Heart left ventricle (tissue), 13 donors: ENCODE measurements around the gene GMCL1.

Experiments
- POLR2A ChIP-seq, 2 donors: fragments of 450-650 bp; IDR thresholded peaks; one replicate each; pipeline ENCODE4 v1.6.1; 2017; ENCODE audit warnings: antibody characterized with exemption in 2 of 2, mild to moderate bottlenecking in 2 of 2, moderate library complexity in 2 of 2
- TF ChIP-seq, protein P1 (sequence below), 12 donors: fragments of 200-600 bp; sonication (generic) in 4 of 12; IDR thresholded peaks; one replicate each; pipeline versions ENCODE4 v1.5.0 to v1.8.0; 2018 to 2022; ENCODE audit warnings: antibody characterized with exemption in 12 of 12, mild to moderate bottlenecking in 5 of 12
- donor health status: ischemic (EF 13 %, LVEDD 7.1; RV severe dilation, severe dysfunction).
- donor health status: DM: no; HTN: yes; CAD: no.
- donor health status: DM: no; HTN: no; CAD: no.
- donor health status: ischemic (EF 25% LVEDD 6.9; RV normal size, moderate dysfunction).
- donor health status: ischemic (EF 25% LVEDD 5.7; RV mildly dilated, moderate dysfunction).
- donor health status: ischemic (EF 35%, LVEDD 5.7; RV mildly dilated, moderate dysfunction).
- donor health status: nonischemic (EF 11% LVEDD 7.7; RV severe dilation, severe dysfunction).
- donor health status: DM: yes; HTN: yes; CAD: no.
- donor health status: PGD.
- donor health status: ischemic (EF 29% LVEDD 5.4; RV normal size, mild dysfunction).
- donor health status: nonischemic (EF 23%, LVEDD 6.1; RV moderate dilation, normal function).

DNA sequence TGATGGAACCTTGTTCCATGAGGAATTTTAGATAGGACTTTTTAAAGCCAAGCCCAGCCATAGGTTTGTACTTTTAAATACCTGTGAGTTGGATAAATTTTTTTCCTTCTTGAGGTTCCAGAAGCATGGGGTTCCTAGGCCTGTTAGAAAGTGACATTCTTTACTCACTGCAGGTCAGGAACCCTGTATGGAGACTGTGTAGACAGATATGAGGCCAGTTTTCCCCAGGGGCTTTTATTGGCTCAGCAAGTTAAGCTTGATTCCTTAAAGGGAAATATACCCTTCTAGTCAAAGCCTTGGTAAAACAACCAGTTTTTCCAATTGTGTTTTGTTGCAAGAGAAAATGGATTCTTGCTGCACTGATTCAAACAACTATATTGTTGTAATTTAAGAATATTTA is 38.4 kb upstream of the GMCL1 start:
- TF ChIP-seq, protein P1, sequence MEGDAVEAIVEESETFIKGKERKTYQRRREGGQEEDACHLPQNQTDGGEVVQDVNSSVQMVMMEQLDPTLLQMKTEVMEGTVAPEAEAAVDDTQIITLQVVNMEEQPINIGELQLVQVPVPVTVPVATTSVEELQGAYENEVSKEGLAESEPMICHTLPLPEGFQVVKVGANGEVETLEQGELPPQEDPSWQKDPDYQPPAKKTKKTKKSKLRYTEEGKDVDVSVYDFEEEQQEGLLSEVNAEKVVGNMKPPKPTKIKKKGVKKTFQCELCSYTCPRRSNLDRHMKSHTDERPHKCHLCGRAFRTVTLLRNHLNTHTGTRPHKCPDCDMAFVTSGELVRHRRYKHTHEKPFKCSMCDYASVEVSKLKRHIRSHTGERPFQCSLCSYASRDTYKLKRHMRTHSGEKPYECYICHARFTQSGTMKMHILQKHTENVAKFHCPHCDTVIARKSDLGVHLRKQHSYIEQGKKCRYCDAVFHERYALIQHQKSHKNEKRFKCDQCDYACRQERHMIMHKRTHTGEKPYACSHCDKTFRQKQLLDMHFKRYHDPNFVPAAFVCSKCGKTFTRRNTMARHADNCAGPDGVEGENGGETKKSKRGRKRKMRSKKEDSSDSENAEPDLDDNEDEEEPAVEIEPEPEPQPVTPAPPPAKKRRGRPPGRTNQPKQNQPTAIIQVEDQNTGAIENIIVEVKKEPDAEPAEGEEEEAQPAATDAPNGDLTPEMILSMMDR (IDR thresholded peaks at IDR 0.05) = no peak
- TF ChIP-seq POLR2A (IDR thresholded peaks at IDR 0.05) = no peak
